Panc1 (cell line): ENCODE results near the gene ENOX1.

ENCODE experiments used
- CTCF ChIP-seq: fragments of 450-650 bp; IDR thresholded peaks from 2 replicates; pipeline ENCODE4 v1.5.1; 2017; ENCODE audit warnings: mild to moderate bottlenecking
- POLR2AphosphoS5 ChIP-seq: IDR thresholded peaks from 2 replicates; pipeline ENCODE4 v1.6.1; 2012; ENCODE audit warnings: mild to moderate bottlenecking, low read depth, low read length, moderate library complexity
- SIN3A ChIP-seq: IDR thresholded peaks from 2 replicates; pipeline ENCODE4 v1.6.1; 2012; ENCODE audit warnings: low read depth, mild to moderate bottlenecking, low read length, moderate library complexity, borderline replicate concordance; ENCODE audit not compliant: insufficient read depth
- TCF7L2 ChIP-seq: IDR thresholded peaks from 2 replicates; pipeline ENCODE4 v1.6.1; 2011; ENCODE audit warnings: mild to moderate bottlenecking, low read depth, low read length, inconsistent platforms

GRCh38 chr13:43425234-43425633 is 361.5 kb downstream of the ENOX1 start:
- TF ChIP-seq CTCF (no peak), POLR2AphosphoS5 (no peak), SIN3A (no peak), TCF7L2 (no peak)
